ENCODE measurements around the gene FJX1. TPM values are rescaled to one million over a fixed set of nuclear protein-coding genes. Genes with fewer than 3 reads are reported as not detected.

Gene FJX1
- total RNA-seq, 6 experiments from 2014 or later, result 0.79 to 4.2 (median 1.3) TPM

DNA sequence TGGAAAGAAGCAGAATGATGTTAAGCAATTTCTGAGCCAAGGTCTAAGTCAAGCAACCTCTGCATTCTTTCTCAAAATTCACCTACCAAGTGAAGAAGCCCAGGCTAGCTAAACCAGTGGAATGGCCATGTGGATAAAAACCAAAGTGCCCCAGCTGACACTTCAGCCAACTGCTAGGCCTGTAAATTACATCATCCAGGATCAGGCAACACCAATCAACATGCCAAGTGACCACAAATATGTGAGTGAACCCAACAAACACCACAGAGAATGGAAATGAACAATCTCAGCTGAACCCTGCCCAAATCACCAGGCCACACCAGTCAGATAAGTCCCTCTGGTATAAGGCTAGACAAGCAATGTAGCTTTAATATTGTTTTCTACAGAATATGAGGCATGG, 25.1 kb upstream of the FJX1 start:
- DNase-seq (no peak), ATAC-seq (no peak)
- H3K4me3 ChIP-seq, result no peak overlapping the region
- TF ChIP-seq POLR2A (IDR thresholded peaks at IDR 0.05), result no peak
- TF ChIP-seq, protein P1, sequence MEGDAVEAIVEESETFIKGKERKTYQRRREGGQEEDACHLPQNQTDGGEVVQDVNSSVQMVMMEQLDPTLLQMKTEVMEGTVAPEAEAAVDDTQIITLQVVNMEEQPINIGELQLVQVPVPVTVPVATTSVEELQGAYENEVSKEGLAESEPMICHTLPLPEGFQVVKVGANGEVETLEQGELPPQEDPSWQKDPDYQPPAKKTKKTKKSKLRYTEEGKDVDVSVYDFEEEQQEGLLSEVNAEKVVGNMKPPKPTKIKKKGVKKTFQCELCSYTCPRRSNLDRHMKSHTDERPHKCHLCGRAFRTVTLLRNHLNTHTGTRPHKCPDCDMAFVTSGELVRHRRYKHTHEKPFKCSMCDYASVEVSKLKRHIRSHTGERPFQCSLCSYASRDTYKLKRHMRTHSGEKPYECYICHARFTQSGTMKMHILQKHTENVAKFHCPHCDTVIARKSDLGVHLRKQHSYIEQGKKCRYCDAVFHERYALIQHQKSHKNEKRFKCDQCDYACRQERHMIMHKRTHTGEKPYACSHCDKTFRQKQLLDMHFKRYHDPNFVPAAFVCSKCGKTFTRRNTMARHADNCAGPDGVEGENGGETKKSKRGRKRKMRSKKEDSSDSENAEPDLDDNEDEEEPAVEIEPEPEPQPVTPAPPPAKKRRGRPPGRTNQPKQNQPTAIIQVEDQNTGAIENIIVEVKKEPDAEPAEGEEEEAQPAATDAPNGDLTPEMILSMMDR (IDR thresholded peaks at IDR 0.05), result no peak
- H3K36me3 ChIP-seq, result no peaks in the 10 kb centered on the region
- H3K27me3 ChIP-seq, result no peaks in the 10 kb centered on the region
- no peaks in the 10 kb centered on the region for H3K4me1 ChIP-seq
- no peaks in the 10 kb centered on the region for H3K9me3 ChIP-seq
- no peak overlapping the region for H3K27ac ChIP-seq
- intact Hi-C loops (cut with DNase I), result no loop called here

DNA sequence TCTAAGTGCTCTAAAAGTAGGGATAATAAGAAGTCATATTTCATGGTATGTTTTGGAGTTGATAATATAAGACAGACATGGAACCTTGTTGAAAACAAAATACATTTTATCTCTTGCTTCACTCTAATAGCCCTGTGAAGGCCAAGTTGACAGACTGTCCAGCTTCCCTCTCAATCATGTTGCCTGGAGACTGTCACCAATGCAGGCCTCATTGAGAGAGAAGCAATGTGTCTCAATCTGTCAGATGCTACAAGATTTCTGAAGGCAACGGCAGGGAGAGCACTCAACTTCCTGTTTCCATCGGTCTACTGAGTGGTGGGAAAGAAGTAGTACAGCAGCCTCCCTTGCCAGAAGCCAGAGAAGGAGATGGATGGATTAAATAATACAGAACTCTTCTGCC, 23.6 kb upstream of the FJX1 start:
- no peaks in the 10 kb centered on the region for H3K4me1 ChIP-seq
- ATAC-seq (no peak), DNase-seq (no peak)
- no peaks in the 10 kb centered on the region for H3K36me3 ChIP-seq
- H3K9me3 ChIP-seq, result no peaks in the 10 kb centered on the region
- no peak overlapping the region for H3K4me3 ChIP-seq
- 31% methylated on average over 2 of the region's 2 CpGs for WGBS (ENCODE audit: insufficient coverage, low coverage, low lambda C conversion rate, missing lambda C conversion rate)
- no peaks in the 10 kb centered on the region for H3K27me3 ChIP-seq
- TF ChIP-seq, protein P1 (IDR thresholded peaks at IDR 0.05), result no peak
- no peak for TF ChIP-seq POLR2A (IDR thresholded peaks at IDR 0.05)
- no peak overlapping the region for H3K27ac ChIP-seq
- intact Hi-C loops (cut with DNase I), result no loop called here

- DNase-seq, result no peak
- no peak overlapping the region for H3K27ac ChIP-seq
- WGBS (ENCODE audit: insufficient coverage, low coverage, low lambda C conversion rate, missing lambda C conversion rate), result 43% methylated on average over 3 of the region's 3 CpGs
- no peaks in the 10 kb centered on the region for H3K4me1 ChIP-seq
- no peaks in the 10 kb centered on the region for H3K9me3 ChIP-seq
- ATAC-seq, result peak in 1 of 4 donors; percentile 85
- TF ChIP-seq POLR2A (IDR thresholded peaks at IDR 0.05), result no peak
- TF ChIP-seq, protein P1 (IDR thresholded peaks at IDR 0.05), result no peak
- H3K27me3 ChIP-seq, result no peaks in the 10 kb centered on the region
- intact Hi-C loops (cut with DNase I), result no loop called here
- H3K4me3 ChIP-seq, result no peak overlapping the region
- no peaks in the 10 kb centered on the region for H3K36me3 ChIP-seq
Observed at GRCh38 chr11:35598254-35599125, 19.8 kb upstream of the FJX1 start.

- intact Hi-C loops (cut with DNase I), result no loop called here
- no peak for ATAC-seq
Observed at GRCh38 chr11:35600331-35600838, 17.9 kb upstream of the FJX1 start.

More at GRCh38 chr11:35600331-35600838, 17.9 kb upstream of the FJX1 start:
- no peak for TF ChIP-seq POLR2A (IDR thresholded peaks at IDR 0.05)
- TF ChIP-seq, protein P1 (IDR thresholded peaks at IDR 0.05), result no peak
- no peaks in the 10 kb centered on the region for H3K27me3 ChIP-seq
- H3K36me3 ChIP-seq, result no peaks in the 10 kb centered on the region
- no peak for DNase-seq
- H3K27ac ChIP-seq, result no peak overlapping the region
- H3K4me1 ChIP-seq, result no peaks in the 10 kb centered on the region
- 72% methylated on average over 4 of the region's 4 CpGs for WGBS (ENCODE audit: insufficient coverage, low coverage, low lambda C conversion rate, missing lambda C conversion rate)
- no peaks in the 10 kb centered on the region for H3K9me3 ChIP-seq
- no peak overlapping the region for H3K4me3 ChIP-seq
